Neural cell (in vitro differentiated cells): Measurements from ENCODE around the gene ZBTB44. TPM values are rescaled to one million over a fixed set of nuclear protein-coding genes. Genes with fewer than 3 reads are reported as not detected.
"Not testable (repeated sequence)": the region's sequence is repeated elsewhere in the genome, so short reads cannot be mapped to it uniquely, and the experiment has no call there.

Experiments used
- H2AFZ ChIP-seq: fragments of 200-600, 300-800 bp; sonication (generic), shearing (Covaris generic); 2 replicates; pipeline ENCODE4 v1.6.0; 2014; ENCODE audit warnings: low read depth, mild to moderate bottlenecking, antibody characterized with exemption, low read length, moderate library complexity
- H3F3A ChIP-seq: fragments of 200-600 bp; shearing (Covaris generic); 2 replicates; pipeline ENCODE4 v1.6.1; 2016; ENCODE audit warnings: mild to moderate bottlenecking, moderate library complexity, mixed read lengths, antibody characterized with exemption, low read length; ENCODE audit not compliant: insufficient read depth, poor library complexity, severe bottlenecking
- H3K27ac ChIP-seq: fragments of 200-600, 300-800 bp; sonication (generic), shearing (Covaris generic); 2 replicates; pipeline ENCODE4 v1.5.1; 2014; ENCODE audit warnings: mild to moderate bottlenecking, low read length, moderate library complexity
- H3K27me3 ChIP-seq: fragments of 300-800, 200-600 bp; sonication (generic), shearing (Covaris generic); 2 replicates; pipeline ENCODE4 v1.6.0; 2014; ENCODE audit warnings: mild to moderate bottlenecking, low read depth, low read length, moderate library complexity; ENCODE audit not compliant: insufficient read depth
- H3K36me3 ChIP-seq: fragments of 300-800, 200-600 bp; sonication (generic), shearing (Covaris generic); 2 replicates; pipeline ENCODE4 v1.5.1; 2014; ENCODE audit warnings: mild to moderate bottlenecking, antibody characterized with exemption, low read length, moderate library complexity; ENCODE audit not compliant: insufficient read depth
- H3K4me2 ChIP-seq: fragments of 300-800, 200-600 bp; sonication (generic), shearing (Covaris generic); 2 replicates; pipeline ENCODE4 v1.6.0; 2014; ENCODE audit warnings: mild to moderate bottlenecking, low read length
- H3K4me3 ChIP-seq: fragments of 300-800, 200-600 bp; sonication (generic), shearing (Covaris generic); 2 replicates; pipeline ENCODE4 v1.5.1; 2014; ENCODE audit warnings: mild to moderate bottlenecking, low read length, moderate library complexity
- H3K79me2 ChIP-seq: fragments of 200-600 bp; shearing (Covaris generic); replicated peaks from 2 replicates; pipeline ENCODE4 v1.6.0; 2014; ENCODE audit warnings: mild to moderate bottlenecking, low read length, moderate library complexity; ENCODE audit not compliant: insufficient read depth
- H3K9ac ChIP-seq: fragments of 300-800, 200-600 bp; sonication (generic), shearing (Covaris generic); 2 replicates; pipeline ENCODE4 v1.6.1; 2016; ENCODE audit warnings: mild to moderate bottlenecking, low read length, mixed read lengths
- H3K9me2 ChIP-seq: fragments of 200-600 bp; shearing (Covaris generic); 2 replicates; pipeline ENCODE4 v1.6.1; 2016; ENCODE audit warnings: mild to moderate bottlenecking, low read length, mixed read lengths; ENCODE audit not compliant: insufficient read depth
- H3K9me3 ChIP-seq: fragments of 200-600, 300-800 bp; sonication (generic), shearing (Covaris generic); 2 replicates; pipeline ENCODE4 v1.6.1; 2016; ENCODE audit warnings: mild to moderate bottlenecking, mixed run types, low read length, moderate library complexity, mixed read lengths
- H4K20me1 ChIP-seq: fragments of 200-600 bp; shearing (Covaris generic); 2 replicates; pipeline ENCODE4 v1.6.1; 2016; ENCODE audit warnings: mild to moderate bottlenecking, mixed run types; ENCODE audit not compliant: insufficient read depth
- CTCF ChIP-seq: fragments of 450-650 bp; IDR thresholded peaks from 2 replicates; pipeline ENCODE4 v1.5.1; 2014; ENCODE audit warnings: antibody characterized with exemption, mild to moderate bottlenecking, moderate library complexity; ENCODE audit not compliant: poor library complexity, severe bottlenecking
- EP300 ChIP-seq: fragments of 450-650 bp; conservative IDR thresholded peaks from 2 replicates; pipeline ENCODE4 v1.6.1; 2014; ENCODE audit warnings: antibody characterized with exemption, mild to moderate bottlenecking, moderate library complexity; ENCODE audit not compliant: poor library complexity, severe bottlenecking
- EZH2 ChIP-seq: fragments of 200-600, 300-800 bp; shearing (Covaris generic), sonication (generic); IDR thresholded peaks from 2 replicates; pipeline ENCODE4 v1.6.1; 2014; ENCODE audit warnings: antibody characterized with exemption, low read length, borderline replicate concordance, mild to moderate bottlenecking; ENCODE audit not compliant: insufficient read depth, poor library complexity, severe bottlenecking
- MXI1 ChIP-seq: fragments of 450-650 bp; conservative IDR thresholded peaks from 2 replicates; pipeline ENCODE4 v1.6.1; 2014; ENCODE audit warnings: antibody characterized with exemption, mild to moderate bottlenecking; ENCODE audit not compliant: poor library complexity, severe bottlenecking
- POLR2AphosphoS5 ChIP-seq: IDR thresholded peaks from 2 replicates; pipeline ENCODE4 v1.6.1; 2012
- RAD21 ChIP-seq: fragments of 450-650 bp; conservative IDR thresholded peaks from 2 replicates; pipeline ENCODE4 v1.6.1; 2014; ENCODE audit warnings: antibody characterized with exemption, mild to moderate bottlenecking, moderate library complexity
- REST ChIP-seq: IDR thresholded peaks from 2 replicates; pipeline ENCODE4 v1.6.1; 2012; ENCODE audit warnings: borderline replicate concordance
- SMC3 ChIP-seq: fragments of 450-650 bp; conservative IDR thresholded peaks from 2 replicates; pipeline ENCODE4 v1.6.1; 2014; ENCODE audit warnings: antibody characterized with exemption, mild to moderate bottlenecking, moderate library complexity; ENCODE audit not compliant: poor library complexity
- TAF1 ChIP-seq: IDR thresholded peaks from 2 replicates; pipeline ENCODE4 v1.6.1; 2012; ENCODE audit warnings: low read depth
- polyA plus RNA-seq: library from polyadenylated mRNA; depleted of rRNA; stranded (reverse); fragments of >200 nt; gene quantifications from 2 replicates; pipeline ENCODE4 v1.2.3, GENCODE V29; 2014

Gene ZBTB44
- polyA plus RNA-seq, 1 donor from 2014 or later = 23.3 TPM

GRCh38 chr11:130237282-130238006 is 77.3 kb downstream of the ZBTB44 start:
- Histone ChIP-seq H3K9ac (no peak overlapping the region), H3F3A (no peaks in the 10 kb centered on the region), H3K79me2 (no peaks in the 10 kb centered on the region), H3K9me2 (no peaks in the 10 kb centered on the region), H3K4me3 (no peak overlapping the region), H3K27ac (no peak overlapping the region), H3K9me3 (no peaks in the 10 kb centered on the region), H3K27me3 (no peaks in the 10 kb centered on the region), H3K36me3 (no peaks in the 10 kb centered on the region), H2AFZ (no peak overlapping the region), H3K4me2 (no peak overlapping the region), H4K20me1 (no peaks in the 10 kb centered on the region)
- TF ChIP-seq SMC3 (no peak), EP300 (no peak)

GRCh38 chr11:130234315-130234714 is 80.4 kb downstream of the ZBTB44 start:
- no peak for TF ChIP-seq EP300
- Histone ChIP-seq H3K9me2 (no peaks in the 10 kb centered on the region), H3K9ac (no peak overlapping the region), H2AFZ (no peak overlapping the region), H3K79me2 (no peaks in the 10 kb centered on the region), H3K27me3 (no peaks in the 10 kb centered on the region), H3F3A (no peaks in the 10 kb centered on the region), H3K9me3 (no peaks in the 10 kb centered on the region), H3K27ac (no peak overlapping the region), H3K4me2 (no peak overlapping the region), H3K36me3 (no peaks in the 10 kb centered on the region), H4K20me1 (no peaks in the 10 kb centered on the region), H3K4me3 (no peak overlapping the region)

GRCh38 chr11:130233888-130234287 is 80.8 kb downstream of the ZBTB44 start:
- not testable (repeated sequence) for H3K27me3 ChIP-seq, H2AFZ ChIP-seq, H3K79me2 ChIP-seq, H4K20me1 ChIP-seq, H3K4me2 ChIP-seq, H3K9ac ChIP-seq, H3K4me3 ChIP-seq, H3K36me3 ChIP-seq, H3K9me3 ChIP-seq, H3K27ac ChIP-seq, H3F3A ChIP-seq, H3K9me2 ChIP-seq

GRCh38 chr11:130233486-130233885 is 81.2 kb downstream of the ZBTB44 start:
- not testable (repeated sequence) for H2AFZ ChIP-seq, H3K79me2 ChIP-seq, H3K27me3 ChIP-seq, H3F3A ChIP-seq, H3K27ac ChIP-seq, H4K20me1 ChIP-seq, H3K4me2 ChIP-seq, H3K9me2 ChIP-seq, H3K9me3 ChIP-seq, H3K9ac ChIP-seq, H3K36me3 ChIP-seq, H3K4me3 ChIP-seq

GRCh38 chr11:130227373-130227772 is 87.3 kb downstream of the ZBTB44 start:
- H3K9me3 ChIP-seq = no peaks in the 10 kb centered on the region
- TF ChIP-seq TAF1 (no peak), MXI1 (no peak), POLR2AphosphoS5 (no peak), RAD21 (no peak), REST (no peak), CTCF (no peak), SMC3 (no peak), EZH2 (no peak)
- H3K27ac ChIP-seq = no peak overlapping the region
- no peak overlapping the region for H3K9ac ChIP-seq
- no peaks in the 10 kb centered on the region for H3K9me2 ChIP-seq
- no peak overlapping the region for H3K4me3 ChIP-seq
- no peaks in the 10 kb centered on the region for H3K79me2 ChIP-seq
- H3F3A ChIP-seq = no peaks in the 10 kb centered on the region
- H3K27me3 ChIP-seq = no peaks in the 10 kb centered on the region
- no peak overlapping the region for H3K4me2 ChIP-seq
- no peaks in the 10 kb centered on the region for H3K36me3 ChIP-seq
- H2AFZ ChIP-seq = no peak overlapping the region
- H4K20me1 ChIP-seq = no peaks in the 10 kb centered on the region
